K562 (cell line): Measurements from ENCODE around the gene TUBG2. TPM values are rescaled to one million over a fixed set of nuclear protein-coding genes. Genes with fewer than 3 reads are reported as not detected.

Experiments
- CBX1 ChIP-seq: sonication (generic); IDR thresholded peaks from 2 replicates; pipeline ENCODE4 v1.6.1; 2016; ENCODE audit warnings: antibody characterized with exemption, low read depth, mild to moderate bottlenecking
- CHD4 ChIP-seq: fragments of 200-600 bp; sonication (generic); IDR thresholded peaks from 3 replicates; pipeline ENCODE4 v1.6.1; 2012; ENCODE audit warnings: low read depth, mild to moderate bottlenecking, mixed read lengths, low read length, inconsistent platforms; ENCODE audit not compliant: insufficient read depth, insufficient replicate concordance, poor library complexity, severe bottlenecking
- CREBBP ChIP-seq: IDR thresholded peaks from one replicate; pipeline ENCODE4 v1.6.1; 2012; ENCODE audit warnings: low read depth, mild to moderate bottlenecking, control low read depth, inconsistent platforms, low read length
- FOXA1 ChIP-seq: fragments of 450-650 bp; IDR thresholded peaks from 2 replicates; pipeline ENCODE4 v1.6.1; 2016; ENCODE audit warnings: mild to moderate bottlenecking, borderline replicate concordance
- GATAD2A ChIP-seq: fragments of 450-650 bp; IDR thresholded peaks from 2 replicates; pipeline ENCODE4 v1.6.1; 2017
- HDAC6 ChIP-seq: IDR thresholded peaks from 2 replicates; pipeline ENCODE4 v1.6.1; 2012; ENCODE audit warnings: low read depth, mild to moderate bottlenecking, control low read depth, inconsistent platforms, low read length, moderate library complexity
- LEF1 ChIP-seq: fragments of 450-650 bp; IDR thresholded peaks from 2 replicates; pipeline ENCODE4 v1.6.1; 2016; ENCODE audit warnings: mild to moderate bottlenecking
- MTA3 ChIP-seq: fragments of 450-650 bp; formaldehyde crosslinking; IDR thresholded peaks from 2 replicates; pipeline ENCODE4 v1.6.1; 2017; ENCODE audit warnings: mild to moderate bottlenecking, borderline replicate concordance
- RBBP5 ChIP-seq: fragments of 200-600 bp; sonication (generic); IDR thresholded peaks from 2 replicates; pipeline ENCODE4 v1.6.1; 2012; ENCODE audit warnings: borderline replicate concordance, mild to moderate bottlenecking, low read length, control low read depth, inconsistent platforms; ENCODE audit not compliant: insufficient read depth, poor library complexity, severe bottlenecking
- SAFB ChIP-seq: fragments of 200-400 bp; formaldehyde crosslinking; IDR thresholded peaks from 2 replicates; pipeline ENCODE4 v1.6.1; 2017; ENCODE audit warnings: low read depth, low read length, borderline replicate concordance
- SP2 ChIP-seq: IDR thresholded peaks from 2 replicates; pipeline ENCODE4 v1.6.1; 2011; ENCODE audit warnings: mild to moderate bottlenecking, low read depth, low read length, moderate library complexity; ENCODE audit not compliant: poor library complexity, severe bottlenecking; ENCODE audit errors: extremely low read depth
- SRSF9 ChIP-seq: fragments of 200-400 bp; formaldehyde crosslinking; IDR thresholded peaks from 2 replicates; pipeline ENCODE4 v1.6.1; 2017; ENCODE audit warnings: low read depth, low read length, borderline replicate concordance
- ZNF551 ChIP-seq: fragments of 250-450 bp; sonication (Bioruptor Pico); IDR thresholded peaks from 2 replicates; pipeline ENCODE4 v1.5.0; 2021; ENCODE audit warnings: mild to moderate bottlenecking, moderate library complexity
- ZNF583 ChIP-seq: fragments of 250-450 bp; sonication (Bioruptor Pico); IDR thresholded peaks from 2 replicates; pipeline ENCODE4 v1.4.0; 2020
- ZNF668 ChIP-seq: fragments of 250-450 bp; sonication (Bioruptor Pico); IDR thresholded peaks from 2 replicates; pipeline ENCODE4 v1.8.0; 2022; ENCODE audit warnings: mild to moderate bottlenecking, inconsistent platforms
- ZNF766 ChIP-seq: fragments of 200-800 bp; sonication (Bioruptor generic); conservative IDR thresholded peaks from 2 replicates; pipeline ENCODE4 v1.6.1; 2016; ENCODE audit warnings: missing genetic modification characterization, missing compliant biosample characterization
- ZNF778 ChIP-seq: fragments of 450-650 bp; formaldehyde crosslinking; IDR thresholded peaks from 2 replicates; pipeline ENCODE4 v1.4.0; 2020; ENCODE audit warnings: mild to moderate bottlenecking, moderate library complexity
- polyA plus RNA-seq, 8 experiments: library from polyadenylated mRNA; depleted of rRNA in 4 of 8; stranded (reverse) in 5 of 8; unstranded in 3 of 8; fragments of >200 nt; fragmentation: Nextera tagmentation in 2 of 8; fragmentation: Illumina TruSeq in 1 of 8; extraction: Ambion mirVana in 2 of 8; extraction: Trizol in 1 of 8; gene quantifications; 2 replicates each; pipeline versions ENCODE4 v1.2.1 to v1.2.3, GENCODE V29; 2011 to 2014; ENCODE audit warnings: inconsistent platforms in 1 of 8, missing spikeins in 1 of 8
- total RNA-seq, 7 experiments: library from RNA; depleted of rRNA in 6 of 7; stranded (reverse); fragments of >200 nt in 6 of 7; fragmentation: Illumina TruSeq in 2 of 7; extraction: Trizol in 2 of 7; gene quantifications; 2 replicates each; pipeline versions ENCODE4 v1.2.1 to v1.2.3, GENCODE V29; 2011 to 2021; ENCODE audit warnings: low replicate concordance in 1 of 7
- TF ChIP-seq, protein P1 (sequence below): fragments of 450-650 bp; formaldehyde crosslinking; IDR thresholded peaks from 2 replicates; pipeline ENCODE4 v1.4.0; 2020; ENCODE audit warnings: mild to moderate bottlenecking, moderate library complexity
- TF ChIP-seq, protein P2 (sequence below): sonication (generic); formaldehyde crosslinking; IDR thresholded peaks from 2 replicates; pipeline ENCODE4 v1.8.1; 2023; ENCODE audit warnings: mild to moderate bottlenecking, missing genetic modification reagents, moderate library complexity
- TF ChIP-seq, protein P3 (sequence below): fragments of 250-450 bp; sonication (Bioruptor Pico); IDR thresholded peaks from 2 replicates; pipeline ENCODE4 v1.8.0; 2022; ENCODE audit warnings: moderate library complexity, mild to moderate bottlenecking, inconsistent platforms
- TF ChIP-seq, protein P4 (sequence below): fragments of 200-800 bp; sonication (Bioruptor generic); IDR thresholded peaks from 2 replicates; pipeline ENCODE4 v1.6.1; 2017; ENCODE audit warnings: missing genetic modification characterization, missing compliant biosample characterization
- TF ChIP-seq, protein P5 (sequence below): fragments of 250-450 bp; sonication (Bioruptor Pico); IDR thresholded peaks from 2 replicates; pipeline ENCODE4 v1.5.1; 2021; ENCODE audit warnings: mild to moderate bottlenecking

The TUBG2 gene
- total and polyA plus RNA-seq, 9 of the 15 experiments (the other 6 are each of a cell fraction or from before 2014, with no cell fraction given): 0.09 to 0.80 (median 0.24) TPM; not detected in 2

DNA sequence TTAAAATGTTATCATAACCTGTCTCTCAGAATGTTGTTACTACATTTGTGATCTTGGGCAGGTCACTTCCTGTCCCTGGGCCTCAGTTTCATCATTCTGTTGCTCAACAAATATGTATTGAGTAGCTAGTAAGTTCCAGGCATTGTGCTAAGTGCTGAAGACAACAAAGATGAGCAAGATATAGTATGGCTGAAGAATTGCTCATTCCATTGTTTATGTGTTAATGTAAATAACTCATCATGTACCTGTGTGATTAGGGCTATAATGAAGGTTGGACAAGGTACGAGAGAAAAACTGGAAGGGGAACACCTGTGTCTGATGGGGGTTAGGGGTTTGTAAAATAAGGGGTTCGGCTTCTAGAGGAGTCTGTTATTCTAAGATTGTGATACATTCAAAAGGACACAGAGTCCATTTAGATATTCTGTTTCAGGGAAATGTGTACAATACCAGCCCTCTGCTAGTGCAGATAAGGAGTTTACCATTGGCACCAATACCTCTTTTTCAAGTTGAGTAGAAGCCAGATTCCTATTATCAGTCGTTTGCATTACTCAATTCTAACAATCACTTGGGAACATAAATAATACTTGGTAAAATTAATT lies 29.6 kb upstream of the TUBG2 start (continued):
- TF ChIP-seq, protein P1, sequence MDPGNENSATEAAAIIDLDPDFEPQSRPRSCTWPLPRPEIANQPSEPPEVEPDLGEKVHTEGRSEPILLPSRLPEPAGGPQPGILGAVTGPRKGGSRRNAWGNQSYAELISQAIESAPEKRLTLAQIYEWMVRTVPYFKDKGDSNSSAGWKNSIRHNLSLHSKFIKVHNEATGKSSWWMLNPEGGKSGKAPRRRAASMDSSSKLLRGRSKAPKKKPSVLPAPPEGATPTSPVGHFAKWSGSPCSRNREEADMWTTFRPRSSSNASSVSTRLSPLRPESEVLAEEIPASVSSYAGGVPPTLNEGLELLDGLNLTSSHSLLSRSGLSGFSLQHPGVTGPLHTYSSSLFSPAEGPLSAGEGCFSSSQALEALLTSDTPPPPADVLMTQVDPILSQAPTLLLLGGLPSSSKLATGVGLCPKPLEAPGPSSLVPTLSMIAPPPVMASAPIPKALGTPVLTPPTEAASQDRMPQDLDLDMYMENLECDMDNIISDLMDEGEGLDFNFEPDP: no peak
- TF ChIP-seq ZNF778: no peak
- TF ChIP-seq FOXA1: no peak
- no peak for TF ChIP-seq CREBBP
- no peak for TF ChIP-seq GATAD2A
- TF ChIP-seq LEF1: 0 out of 2 replicates have a peak, but pooled peaks have one; percentile 36
- no peak for TF ChIP-seq SAFB
- TF ChIP-seq SRSF9: no peak
- TF ChIP-seq, protein P2, sequence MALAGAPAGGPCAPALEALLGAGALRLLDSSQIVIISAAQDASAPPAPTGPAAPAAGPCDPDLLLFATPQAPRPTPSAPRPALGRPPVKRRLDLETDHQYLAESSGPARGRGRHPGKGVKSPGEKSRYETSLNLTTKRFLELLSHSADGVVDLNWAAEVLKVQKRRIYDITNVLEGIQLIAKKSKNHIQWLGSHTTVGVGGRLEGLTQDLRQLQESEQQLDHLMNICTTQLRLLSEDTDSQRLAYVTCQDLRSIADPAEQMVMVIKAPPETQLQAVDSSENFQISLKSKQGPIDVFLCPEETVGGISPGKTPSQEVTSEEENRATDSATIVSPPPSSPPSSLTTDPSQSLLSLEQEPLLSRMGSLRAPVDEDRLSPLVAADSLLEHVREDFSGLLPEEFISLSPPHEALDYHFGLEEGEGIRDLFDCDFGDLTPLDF (CRISPR knock-in tag): no peak
- TF ChIP-seq, protein P3, sequence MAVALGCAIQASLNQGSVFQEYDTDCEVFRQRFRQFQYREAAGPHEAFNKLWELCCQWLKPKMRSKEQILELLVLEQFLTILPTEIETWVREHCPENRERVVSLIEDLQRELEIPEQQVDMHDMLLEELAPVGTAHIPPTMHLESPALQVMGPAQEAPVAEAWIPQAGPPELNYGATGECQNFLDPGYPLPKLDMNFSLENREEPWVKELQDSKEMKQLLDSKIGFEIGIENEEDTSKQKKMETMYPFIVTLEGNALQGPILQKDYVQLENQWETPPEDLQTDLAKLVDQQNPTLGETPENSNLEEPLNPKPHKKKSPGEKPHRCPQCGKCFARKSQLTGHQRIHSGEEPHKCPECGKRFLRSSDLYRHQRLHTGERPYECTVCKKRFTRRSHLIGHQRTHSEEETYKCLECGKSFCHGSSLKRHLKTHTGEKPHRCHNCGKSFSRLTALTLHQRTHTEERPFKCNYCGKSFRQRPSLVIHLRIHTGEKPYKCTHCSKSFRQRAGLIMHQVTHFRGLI (CRISPR knock-in tag): no peak
- TF ChIP-seq, protein P4, sequence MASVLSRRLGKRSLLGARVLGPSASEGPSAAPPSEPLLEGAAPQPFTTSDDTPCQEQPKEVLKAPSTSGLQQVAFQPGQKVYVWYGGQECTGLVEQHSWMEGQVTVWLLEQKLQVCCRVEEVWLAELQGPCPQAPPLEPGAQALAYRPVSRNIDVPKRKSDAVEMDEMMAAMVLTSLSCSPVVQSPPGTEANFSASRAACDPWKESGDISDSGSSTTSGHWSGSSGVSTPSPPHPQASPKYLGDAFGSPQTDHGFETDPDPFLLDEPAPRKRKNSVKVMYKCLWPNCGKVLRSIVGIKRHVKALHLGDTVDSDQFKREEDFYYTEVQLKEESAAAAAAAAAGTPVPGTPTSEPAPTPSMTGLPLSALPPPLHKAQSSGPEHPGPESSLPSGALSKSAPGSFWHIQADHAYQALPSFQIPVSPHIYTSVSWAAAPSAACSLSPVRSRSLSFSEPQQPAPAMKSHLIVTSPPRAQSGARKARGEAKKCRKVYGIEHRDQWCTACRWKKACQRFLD: no peak
- TF ChIP-seq CHD4: no peak
- TF ChIP-seq HDAC6: no peak
- TF ChIP-seq RBBP5: no peak
- TF ChIP-seq MTA3: no peak
- TF ChIP-seq ZNF583 (CRISPR knock-in tag): no peak
- no peak for TF ChIP-seq CBX1
- no peak for TF ChIP-seq ZNF668 (CRISPR knock-in tag)
- TF ChIP-seq ZNF766: no peak
- TF ChIP-seq, protein P5, sequence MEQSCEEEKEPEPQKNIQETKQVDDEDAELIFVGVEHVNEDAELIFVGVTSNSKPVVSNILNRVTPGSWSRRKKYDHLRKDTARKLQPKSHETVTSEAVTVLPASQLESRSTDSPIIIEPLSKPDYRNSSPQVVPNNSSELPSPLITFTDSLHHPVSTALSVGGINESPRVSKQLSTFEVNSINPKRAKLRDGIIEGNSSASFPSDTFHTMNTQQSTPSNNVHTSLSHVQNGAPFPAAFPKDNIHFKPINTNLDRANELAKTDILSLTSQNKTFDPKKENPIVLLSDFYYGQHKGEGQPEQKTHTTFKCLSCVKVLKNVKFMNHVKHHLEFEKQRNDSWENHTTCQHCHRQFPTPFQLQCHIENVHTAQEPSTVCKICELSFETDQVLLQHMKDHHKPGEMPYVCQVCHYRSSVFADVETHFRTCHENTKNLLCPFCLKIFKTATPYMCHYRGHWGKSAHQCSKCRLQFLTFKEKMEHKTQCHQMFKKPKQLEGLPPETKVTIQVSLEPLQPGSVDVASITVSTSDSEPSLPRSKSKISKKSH (CRISPR knock-in tag): no peak
- TF ChIP-seq SP2: no peak
- no peak for TF ChIP-seq ZNF551
